ENCODE results near the gene KIFC1. TPM values are rescaled to one million over a fixed set of nuclear protein-coding genes. Genes with fewer than 3 reads are reported as not detected.
A peak's percentile ranks its signal among the peaks of the same experiment; 100 is the strongest.

Gene KIFC1
- total RNA-seq, 4 donors from 2014 or later, result 9.6 to 38.9 (median 11.2) TPM

DNA sequence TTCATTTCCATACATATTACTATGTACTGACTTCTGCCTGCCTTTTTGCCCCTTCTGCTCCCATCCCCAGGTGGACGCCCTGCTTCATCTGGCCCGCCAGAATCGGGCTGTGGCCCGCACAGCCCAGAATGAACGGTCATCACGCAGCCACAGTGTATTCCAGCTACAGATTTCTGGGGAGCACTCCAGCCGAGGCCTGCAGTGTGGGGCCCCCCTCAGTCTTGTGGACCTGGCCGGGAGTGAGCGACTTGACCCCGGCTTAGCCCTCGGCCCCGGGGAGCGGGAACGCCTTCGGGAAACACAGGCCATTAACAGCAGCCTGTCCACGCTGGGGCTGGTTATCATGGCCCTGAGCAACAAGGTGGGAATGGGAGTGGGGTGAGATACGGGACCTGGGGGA lies 14.5 kb downstream of the KIFC1 start:
- no peak for DNase-seq
- intact Hi-C loops (cut with DNase I), result no loop called here
- Histone ChIP-seq H3K9me3 (no peaks in the 10 kb centered on the region), H3K36me3 (peaks cover 0 to 30% (median 0%) of the 10 kb centered on the region in 3 donors), H3K27ac (no peak overlapping the region), H3K27me3 (no peaks in the 10 kb centered on the region), H3K4me3 (no peak overlapping the region), H3K4me1 (peaks cover 0 to 8% (median 0%) of the 10 kb centered on the region in 3 donors)
- no peak for TF ChIP-seq CTCF (IDR thresholded peaks at IDR 0.05)
- no peak for TF ChIP-seq POLR2A (IDR thresholded peaks at IDR 0.05)
- WGBS, 2 donors, result 97 to 100% methylated on average over 4 to 5 of the region's 17 CpGs

GRCh38 chr6:33407132-33407718 lies 15.6 kb downstream of the KIFC1 start:
- Histone ChIP-seq H3K27me3 (no peaks in the 10 kb centered on the region), H3K9me3 (no peaks in the 10 kb centered on the region), H3K27ac (no peak overlapping the region), H3K4me3 (no peak overlapping the region), H3K36me3 (peaks cover 0 to 31% (median 0%) of the 10 kb centered on the region in 3 donors), H3K4me1 (peaks cover 7 to 19% (median 10%) of the 10 kb centered on the region in 3 donors)
- TF ChIP-seq POLR2A (IDR thresholded peaks at IDR 0.05), result no peak
- peak in 2 of 6 experiments; percentile 11 to 30 for TF ChIP-seq CTCF (IDR thresholded peaks at IDR 0.05)
- WGBS, 2 donors, result 77 to 80% methylated on average over 5 of the region's 5 CpGs
- intact Hi-C loops (cut with DNase I), result no loop called here
- DNase-seq, result no peak

DNA sequence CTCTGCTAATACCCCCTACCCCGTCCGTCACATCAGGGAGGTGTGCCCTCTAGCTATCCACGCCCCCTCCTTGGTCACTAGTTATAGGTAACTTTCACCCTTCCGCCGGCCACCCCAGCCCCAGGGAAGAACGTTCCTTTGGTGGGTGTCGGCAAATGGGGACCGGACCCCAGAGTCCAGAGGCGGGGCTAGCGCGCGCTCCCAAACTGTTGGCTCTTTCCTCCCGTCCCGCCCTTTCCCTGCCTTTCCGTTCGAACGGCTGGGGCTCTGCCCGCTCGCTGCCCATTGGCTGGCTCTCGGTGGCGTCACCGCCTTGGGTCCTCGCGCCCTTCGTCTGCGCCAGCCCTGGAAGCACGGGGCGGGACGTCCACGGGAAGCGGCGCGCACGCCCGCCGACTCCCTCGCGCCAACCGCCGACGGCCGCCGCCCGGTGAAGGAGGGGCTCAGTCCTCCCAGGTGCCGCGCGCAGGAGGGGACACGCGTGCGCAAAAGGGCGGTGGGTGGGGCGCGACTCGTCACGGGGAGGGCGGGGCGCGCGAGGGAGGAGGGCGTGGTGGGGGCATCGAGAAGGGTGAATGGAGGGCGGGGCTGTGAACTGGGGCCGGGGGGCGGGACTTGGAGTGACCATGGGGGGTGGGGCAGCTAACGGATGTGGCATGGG lies 18.6 kb downstream of the KIFC1 start:
- no peaks in the 10 kb centered on the region for H3K27me3 ChIP-seq
- H3K27ac ChIP-seq, result peak overlapping the region; percentile 95 to 98 (median 98)
- intact Hi-C loops (cut with DNase I), result loop anchor here (10.0 kb wide), 1 partner anchor 165 kb away; no protein-coding TSS in a partner anchor
- WGBS, 2 donors, result 0% methylated on average over 2 to 5 of the region's 65 CpGs
- H3K4me3 ChIP-seq, result peak overlapping the region; percentile 66 to 96 (median 82)
- H3K9me3 ChIP-seq, result no peaks in the 10 kb centered on the region
- DNase-seq, result peak; percentile 99
- TF ChIP-seq CTCF (IDR thresholded peaks at IDR 0.05) (peak in 1 of 6 experiments; percentile 11), POLR2A (IDR thresholded peaks at IDR 0.05) (peak in 3 of 4 donors; percentile 66 to 88 (median 82))
- H3K4me1 ChIP-seq, result peaks cover 12 to 44% (median 14%) of the 10 kb centered on the region in 3 donors
- peaks cover 9 to 42% (median 26%) of the 10 kb centered on the region in 3 donors for H3K36me3 ChIP-seq

DNA sequence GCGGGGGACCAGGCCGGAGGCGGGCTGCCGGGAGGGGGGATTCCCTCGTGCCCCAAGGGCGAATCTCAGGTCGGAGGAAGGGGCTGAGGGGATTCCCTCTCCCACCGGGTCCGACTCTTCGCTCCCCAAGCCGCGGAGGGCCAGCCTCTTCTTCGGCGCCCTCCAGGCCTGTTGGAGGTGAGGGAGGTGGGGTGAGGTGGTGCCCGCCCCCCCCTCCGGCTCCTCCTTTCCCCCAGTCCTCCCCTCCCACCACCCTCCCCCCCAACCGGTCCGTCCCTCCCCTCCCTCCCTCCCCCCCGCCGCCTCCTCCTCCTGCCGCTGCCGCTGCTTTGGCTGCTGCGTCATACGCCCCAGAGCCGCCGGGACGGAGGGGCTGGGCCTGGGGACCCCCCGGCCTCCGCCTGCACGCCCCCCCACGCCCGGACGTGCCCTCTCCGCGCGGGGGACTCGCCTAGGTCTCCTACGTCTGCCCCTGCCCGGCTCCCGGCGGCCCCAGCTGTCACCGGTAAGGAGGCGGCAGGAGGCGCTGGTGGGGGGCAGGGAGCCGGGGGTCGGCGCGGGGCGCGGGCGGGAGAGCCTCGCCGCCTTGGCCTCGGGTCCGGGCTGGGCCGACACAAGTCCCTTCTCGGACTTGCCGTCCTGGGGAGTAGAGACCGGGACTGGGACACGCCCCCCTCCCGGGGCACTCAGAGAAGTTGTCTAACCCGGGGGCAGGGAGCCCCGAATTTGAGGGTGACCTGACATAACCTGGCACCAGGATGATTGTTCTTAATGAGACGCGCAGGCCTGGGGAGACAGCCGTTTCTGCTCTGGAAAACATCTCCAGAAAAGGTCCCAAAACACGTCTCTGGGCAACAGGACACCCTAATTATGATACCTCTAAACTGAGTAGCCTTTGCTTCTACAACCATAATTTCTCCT lies 19.3 kb downstream of the KIFC1 start, which contains the start of gene PHF1:
Gene PHF1, plus strand, starts transcription at position 304 of the 921 bp plus-strand sequence. CDS start 1,250 bp downstream, outside the sequence.
- DNase-seq, result no peak
- TF ChIP-seq CTCF (IDR thresholded peaks at IDR 0.05), result no peak
- peak in 2 of 4 donors; percentile 65 to 67 for TF ChIP-seq POLR2A (IDR thresholded peaks at IDR 0.05)
- intact Hi-C loops (cut with DNase I), result loop anchor here (10.0 kb wide), 1 partner anchor 164 kb away; no protein-coding TSS in a partner anchor
- Histone ChIP-seq H3K4me3 (peak within 1 kb of the TSS; percentile 66 to 96 (median 82)), H3K27ac (peak within 1 kb of the TSS; percentile 95 to 98 (median 98)), H3K4me1 (peaks cover 19 to 52% (median 21%) of the 10 kb centered on the region in 3 donors), H3K27me3 (no peaks in the 10 kb centered on the region), H3K9me3 (no peaks in the 10 kb centered on the region), H3K36me3 (peaks cover 9 to 46% (median 34%) of the 10 kb centered on the region in 3 donors)
- 0% methylated on average over 13 to 18 of the region's 67 CpGs for WGBS, 2 donors
